Renal cortical epithelial cell (primary cell): Measurements from ENCODE around the gene TAAR8. TPM values are rescaled to one million over a fixed set of nuclear protein-coding genes. Genes with fewer than 3 reads are reported as not detected.
"Not testable (repeated sequence)": the region's sequence is repeated elsewhere in the genome, so short reads cannot be mapped to it uniquely, and the experiment has no call there.

ENCODE experiments used
- DNase-seq: peaks from one replicate; pipeline ENCODE4 v3.0.0-alpha.2; 2011; ENCODE audit warnings: low read depth
- total RNA-seq: library from RNA; depleted of rRNA; stranded (reverse); fragments of >200 nt; gene quantifications from 2 replicates; pipeline ENCODE4 v1.2.3, GENCODE V29; 2014

Gene TAAR8, protein sequence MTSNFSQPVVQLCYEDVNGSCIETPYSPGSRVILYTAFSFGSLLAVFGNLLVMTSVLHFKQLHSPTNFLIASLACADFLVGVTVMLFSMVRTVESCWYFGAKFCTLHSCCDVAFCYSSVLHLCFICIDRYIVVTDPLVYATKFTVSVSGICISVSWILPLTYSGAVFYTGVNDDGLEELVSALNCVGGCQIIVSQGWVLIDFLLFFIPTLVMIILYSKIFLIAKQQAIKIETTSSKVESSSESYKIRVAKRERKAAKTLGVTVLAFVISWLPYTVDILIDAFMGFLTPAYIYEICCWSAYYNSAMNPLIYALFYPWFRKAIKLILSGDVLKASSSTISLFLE
- total RNA-seq = not detected in 2 replicates

- DNase-seq = no peak
Observed at GRCh38 chr6:132552372-132552771, at the start of gene TAAR8. Gene TAAR8 (plus strand): TSS chr6:132552672. CDS start chr6:132552693, 21 bp downstream.

GRCh38 chr6:132504757-132505156 is 47.7 kb upstream of the TAAR8 start:
- no peak for DNase-seq

DNA sequence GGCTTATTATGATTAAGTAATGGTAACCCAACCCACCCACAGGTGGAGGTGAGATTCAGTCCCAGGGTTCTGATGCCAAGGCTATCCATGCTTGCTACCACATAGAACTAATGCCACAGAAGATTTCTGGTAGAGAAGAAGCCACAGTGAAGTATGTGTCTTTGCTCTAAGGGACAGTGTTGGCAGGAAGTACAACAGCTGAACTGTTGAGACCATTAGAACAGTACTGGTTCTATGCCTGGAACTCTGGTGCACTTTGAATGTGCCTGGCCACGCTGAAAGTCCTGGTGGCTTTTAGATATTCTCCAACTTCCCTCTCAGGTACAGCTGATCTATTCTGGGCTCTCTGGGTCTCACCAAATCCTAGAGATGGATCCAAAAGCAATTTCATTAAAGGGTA is 47.3 kb upstream of the TAAR8 start:
- DNase-seq = no peak

- DNase-seq = no peak
Observed at GRCh38 chr6:132506461-132506860, 46.0 kb upstream of the TAAR8 start.

DNA sequence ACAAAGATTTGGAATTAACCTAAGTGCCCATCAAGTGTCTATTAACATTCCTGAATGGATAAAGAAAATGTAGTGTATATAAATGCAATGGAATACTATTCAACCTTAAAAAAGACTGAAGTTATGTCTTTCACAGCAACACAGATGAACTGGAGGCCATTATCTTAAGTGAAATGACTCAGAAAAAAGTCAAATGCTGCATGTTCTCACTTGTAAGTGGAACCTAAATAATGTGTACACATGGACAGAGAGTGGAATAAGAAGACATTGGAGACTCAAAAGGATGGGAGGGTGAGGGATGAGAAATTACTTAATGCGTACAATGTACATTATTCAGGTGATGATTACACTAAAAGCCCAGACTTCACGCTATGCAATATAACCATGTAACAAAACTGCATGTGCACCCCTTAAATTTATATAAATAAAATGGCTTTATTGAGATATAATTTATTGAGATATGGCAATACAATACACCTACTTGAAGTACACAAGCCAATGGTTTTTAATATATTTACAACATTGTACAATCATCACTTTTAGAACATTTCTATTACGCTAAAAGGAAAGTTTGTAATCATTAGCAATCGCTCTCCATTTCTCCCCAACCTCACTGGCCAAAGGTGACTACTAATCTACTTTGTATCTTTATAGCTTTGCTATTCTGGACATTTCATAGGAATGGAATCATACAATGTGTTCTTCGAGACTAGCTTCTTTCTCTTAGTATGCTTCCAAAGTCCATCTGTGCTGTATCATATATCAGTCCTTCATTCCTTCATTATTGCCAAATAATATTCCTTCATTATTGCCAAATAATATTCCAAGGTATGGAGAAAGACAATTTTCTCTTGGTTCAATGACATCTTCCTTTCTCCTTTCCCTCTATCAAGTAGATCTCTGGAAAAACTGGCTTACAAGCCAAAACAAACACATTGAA is 45.3 kb upstream of the TAAR8 start:
- DNase-seq = no peak

DNA sequence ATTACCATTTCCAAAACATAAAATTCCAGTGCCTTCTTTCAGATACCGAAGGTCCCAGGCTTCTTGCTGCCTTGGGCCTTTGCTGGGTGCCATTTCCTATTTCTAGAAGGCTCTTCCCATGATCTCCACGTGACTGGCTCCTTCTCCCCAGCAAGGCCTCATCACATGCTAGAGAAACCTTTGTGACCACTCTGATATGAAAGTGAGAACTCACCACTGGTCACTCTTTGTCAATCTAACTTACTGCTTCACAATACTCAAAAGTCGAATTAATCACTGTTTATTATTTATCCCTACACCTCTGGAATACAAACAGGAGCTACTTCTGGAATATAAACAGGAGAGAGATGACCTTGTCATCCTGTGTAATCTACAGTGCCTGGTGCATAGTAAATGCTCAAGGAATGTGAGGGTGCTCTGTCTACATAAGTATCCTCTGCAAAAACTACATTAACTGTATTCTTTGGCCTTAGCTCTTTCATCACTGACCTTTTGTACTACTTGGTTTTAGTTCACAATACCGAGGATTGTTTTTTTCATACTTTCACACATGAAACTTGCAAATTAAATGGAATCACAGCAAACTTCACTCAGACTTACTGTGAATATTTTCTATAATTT is 41.2 kb upstream of the TAAR8 start:
- DNase-seq = peak; percentile 64

DNA sequence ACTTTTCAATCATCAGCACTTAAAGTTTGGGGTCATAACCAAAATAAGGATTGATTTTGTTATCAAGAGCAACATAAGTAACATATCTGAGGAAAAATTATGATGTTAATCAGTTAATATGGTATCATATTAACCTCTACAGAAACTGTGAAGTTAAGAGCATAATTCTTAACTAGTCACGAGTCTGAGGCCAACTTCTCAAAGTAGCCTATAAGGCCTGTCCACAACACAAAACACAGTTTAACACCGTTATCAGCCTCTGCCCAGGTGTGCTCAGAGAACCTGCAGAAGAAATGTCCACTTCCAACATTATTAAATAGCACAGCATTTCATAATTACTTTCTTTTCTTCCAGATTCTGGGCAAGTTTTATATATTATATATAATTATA is 40.6 kb upstream of the TAAR8 start:
- peak; percentile 63 for DNase-seq

- no peak for DNase-seq
Observed at GRCh38 chr6:132512342-132512637, 40.2 kb upstream of the TAAR8 start.

GRCh38 chr6:132512638-132513632 is 39.5 kb upstream of the TAAR8 start, which contains the start of gene STX7:
Gene STX7 (minus strand): TSS chr6:132513116. CDS start chr6:132503530, 9,586 bp downstream.
- peak; percentile 87 for DNase-seq

- peak; percentile 28 for DNase-seq
Observed at GRCh38 chr6:132513831-132514545, 38.5 kb upstream of the TAAR8 start.

DNA sequence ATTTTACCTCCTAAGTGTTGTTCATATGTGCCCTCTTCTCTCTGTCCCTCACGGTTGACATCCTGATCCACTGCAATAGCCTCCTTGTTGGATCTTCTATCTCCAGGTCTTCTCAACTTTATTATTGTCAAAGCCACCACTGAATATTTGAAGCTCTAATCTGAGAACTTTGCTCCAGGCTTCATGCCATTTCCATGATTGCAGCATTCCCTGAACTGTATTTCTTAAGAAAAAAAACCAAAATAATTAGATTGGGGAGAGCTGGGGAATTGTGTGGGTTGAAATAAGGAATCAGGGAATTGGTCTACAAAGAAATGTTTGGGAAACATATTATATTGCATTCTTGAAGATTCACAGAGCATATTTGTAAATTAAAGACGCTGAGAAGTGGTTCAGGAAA is 37.1 kb upstream of the TAAR8 start:
- DNase-seq = no peak

- no peak for DNase-seq
Observed at GRCh38 chr6:132520953-132521352, 31.5 kb upstream of the TAAR8 start.

- no peak for DNase-seq
Observed at GRCh38 chr6:132524646-132525045, 27.8 kb upstream of the TAAR8 start.

DNA sequence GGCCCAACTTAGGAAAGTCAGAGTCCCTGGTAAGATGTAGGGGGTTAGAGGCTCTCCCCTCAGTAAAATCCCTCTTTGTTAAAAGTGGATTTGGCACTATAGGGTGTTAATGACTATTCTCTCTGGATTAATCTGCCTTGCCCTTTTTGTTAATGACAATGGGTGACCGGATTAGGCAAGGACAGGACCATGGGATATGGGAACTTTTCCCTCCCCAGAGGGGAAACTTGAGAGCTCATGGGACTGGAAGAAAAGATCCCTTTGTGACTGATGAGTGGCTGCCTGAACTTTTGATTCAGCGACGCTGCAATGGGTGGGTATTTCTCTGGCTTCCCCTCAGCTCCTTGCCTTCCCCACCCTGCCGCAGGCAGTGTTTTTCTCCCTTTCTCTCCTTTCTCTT is 26.6 kb upstream of the TAAR8 start:
- DNase-seq = no peak

- DNase-seq = no peak
Observed at GRCh38 chr6:132526461-132526860, 26.0 kb upstream of the TAAR8 start.

DNA sequence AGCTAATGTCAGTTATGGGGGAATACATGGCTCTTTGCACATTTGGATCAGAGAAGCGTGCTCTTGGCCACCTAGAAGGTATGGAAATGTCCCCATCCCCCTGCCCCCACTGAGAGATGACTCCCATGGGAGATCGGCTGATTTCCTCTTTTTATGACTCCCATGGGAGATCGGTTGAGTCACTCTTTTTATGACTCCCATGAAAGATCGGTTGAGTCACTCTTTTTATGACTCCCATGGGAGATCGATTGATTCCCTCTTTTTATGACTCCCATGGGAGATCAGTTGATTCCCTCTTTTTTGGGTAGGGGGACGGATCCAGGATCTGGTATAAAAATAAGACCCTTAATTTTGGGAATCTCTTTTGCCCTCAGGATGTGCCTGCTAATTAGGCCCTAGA is 24.7 kb upstream of the TAAR8 start:
- DNase-seq = peak; percentile 69

- peak; percentile 66 for DNase-seq
Observed at GRCh38 chr6:132530293-132530974, 22.0 kb upstream of the TAAR8 start.

DNA sequence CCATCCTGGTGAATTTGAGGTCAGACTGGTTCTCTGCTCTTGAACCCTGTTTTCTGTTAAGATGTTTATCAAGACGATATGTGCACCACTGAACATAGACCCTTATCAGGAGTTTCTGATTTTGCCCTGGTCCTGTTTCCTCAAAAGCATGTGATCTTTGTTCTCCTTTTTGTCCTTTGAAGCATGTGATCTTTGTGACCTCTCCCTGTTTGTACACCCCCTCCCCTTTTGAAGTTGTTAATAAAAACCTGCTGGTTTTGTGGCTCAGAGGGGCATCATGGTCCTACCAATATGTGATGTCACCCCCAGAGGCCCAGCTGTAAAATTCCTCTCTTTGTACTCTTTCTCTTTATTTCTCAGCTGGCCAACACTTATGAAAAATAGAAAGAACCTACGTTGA is 17.9 kb upstream of the TAAR8 start:
- DNase-seq = not testable (repeated sequence)

- no peak for DNase-seq
Observed at GRCh38 chr6:132537145-132537544, 15.3 kb upstream of the TAAR8 start.

DNA sequence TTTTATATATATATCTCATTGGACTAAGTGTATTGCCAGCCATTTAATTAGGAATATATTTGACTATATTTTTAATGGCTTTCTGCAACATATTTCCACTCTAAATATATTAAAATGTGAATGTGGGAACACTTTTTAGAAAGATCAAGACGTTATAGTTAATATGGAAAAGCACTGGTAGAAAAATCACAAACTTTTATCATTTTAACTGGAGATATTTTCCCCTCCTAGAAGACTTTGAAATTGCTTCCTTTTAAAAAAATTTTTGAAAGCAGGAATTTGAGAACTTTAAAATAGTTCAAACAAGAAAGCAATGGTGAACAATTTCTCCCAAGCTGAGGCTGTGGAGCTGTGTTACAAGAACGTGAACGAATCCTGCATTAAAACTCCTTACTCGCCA is 14.5 kb upstream of the TAAR8 start, which contains the start of gene TAAR9:
TSS of gene TAAR9 (plus strand) at position 301 of the 400 bp plus-strand sequence. CDS start at position 314, 13 bp downstream.
- no peak for DNase-seq
